MM.1S (cell line): ENCODE measurements around the gene KRT32.
A peak's percentile ranks its signal among the peaks of the same experiment; 100 is the strongest.

Source experiments
- DNase-seq: peaks from one replicate; pipeline ENCODE4 v3.0.0-alpha.2; 2015
- H2AFZ ChIP-seq: fragments of 300-600 bp; sonication (generic); 2 replicates; pipeline ENCODE4 v1.6.0; 2016; ENCODE audit warnings: antibody characterized with exemption, low read length
- H3F3A ChIP-seq: fragments of 300-600 bp; sonication (generic); 2 replicates; pipeline ENCODE4 v1.6.1; 2016; ENCODE audit warnings: mild to moderate bottlenecking, antibody characterized with exemption, low read length, moderate library complexity, mixed read lengths; ENCODE audit not compliant: insufficient read depth
- H3K27ac ChIP-seq: fragments of 300-600 bp; sonication (generic); 2 replicates; pipeline ENCODE4 v1.5.1; 2016; ENCODE audit warnings: mild to moderate bottlenecking, low read length
- H3K27me3 ChIP-seq: fragments of 300-600 bp; sonication (generic); replicated peaks from 2 replicates; pipeline ENCODE4 v1.6.0; 2016; ENCODE audit warnings: low read length; ENCODE audit not compliant: insufficient read depth
- H3K36me3 ChIP-seq: fragments of 300-600 bp; sonication (generic); replicated peaks from 2 replicates; pipeline ENCODE4 v1.6.1; 2016; ENCODE audit warnings: mild to moderate bottlenecking, low read length, mixed read lengths; ENCODE audit not compliant: insufficient read depth
- H3K4me1 ChIP-seq: fragments of 300-600 bp; sonication (generic); 2 replicates; pipeline ENCODE4 v1.6.1; 2016; ENCODE audit warnings: low read length, mixed read lengths
- H3K4me2 ChIP-seq: fragments of 300-600 bp; sonication (generic); 2 replicates; pipeline ENCODE4 v1.6.0; 2016; ENCODE audit warnings: low read depth, low read length
- H3K4me3 ChIP-seq: fragments of 300-600 bp; sonication (generic); 2 replicates; pipeline ENCODE4 v1.5.1; 2016; ENCODE audit warnings: low read length, mixed read lengths
- H3K79me2 ChIP-seq: fragments of 300-600 bp; sonication (generic); 2 replicates; pipeline ENCODE4 v1.6.1; 2016; ENCODE audit warnings: mixed run types, low read length, mixed read lengths
- H3K9ac ChIP-seq: fragments of 300-600 bp; sonication (generic); 2 replicates; pipeline ENCODE4 v1.6.1; 2016; ENCODE audit warnings: low read length, mixed read lengths
- H3K9me2 ChIP-seq: fragments of 300-600 bp; sonication (generic); replicated peaks from 2 replicates; pipeline ENCODE4 v1.6.1; 2016; ENCODE audit warnings: mild to moderate bottlenecking, low read length, mixed read lengths; ENCODE audit not compliant: insufficient read depth
- H3K9me3 ChIP-seq: fragments of 300-600 bp; sonication (generic); replicated peaks from 2 replicates; pipeline ENCODE4 v1.6.1; 2016; ENCODE audit warnings: mild to moderate bottlenecking, low read length, mixed read lengths; ENCODE audit not compliant: insufficient read depth
- H4K20me1 ChIP-seq: fragments of 300-600 bp; sonication (generic); 2 replicates; pipeline ENCODE4 v1.6.1; 2016; ENCODE audit warnings: mild to moderate bottlenecking, low read length, moderate library complexity, mixed read lengths; ENCODE audit not compliant: insufficient read depth
- EZH2 ChIP-seq: fragments of 300-600 bp; sonication (generic); optimal IDR thresholded peaks from 2 replicates; pipeline ENCODE3; 2017; ENCODE audit warnings: low read depth, mild to moderate bottlenecking, antibody characterized with exemption, low read length, mixed read lengths
- EZH2phosphoT487 ChIP-seq: fragments of 300-600 bp; sonication (generic); IDR thresholded peaks from 2 replicates; pipeline ENCODE4 v1.6.1; 2018; ENCODE audit warnings: antibody characterized with exemption, low read length
- TF ChIP-seq, protein P1 (sequence below): fragments of 300-600 bp; sonication (generic); IDR thresholded peaks from 2 replicates; pipeline ENCODE4 v1.5.1; 2016; ENCODE audit warnings: antibody characterized with exemption, low read length, mixed read lengths

Gene KRT32

DNA sequence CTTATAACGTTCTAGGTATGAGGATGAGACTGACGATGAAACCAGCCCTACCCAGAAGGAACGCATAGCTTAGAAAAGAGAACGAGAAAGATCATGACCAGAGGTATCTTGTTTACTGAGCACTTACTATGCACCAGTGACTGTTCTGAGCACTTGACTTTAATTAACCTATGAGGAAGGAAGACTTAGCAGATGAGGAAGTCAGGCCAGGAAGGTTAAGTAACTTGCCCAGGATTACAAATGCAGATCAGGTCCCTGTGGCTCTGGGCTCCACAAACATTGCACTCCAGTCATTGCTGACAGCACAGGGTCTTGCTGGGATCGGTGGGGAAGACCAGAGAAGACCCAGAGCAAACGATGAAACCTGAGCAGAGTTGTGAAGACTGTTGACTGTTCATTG lies 31.1 kb upstream of the KRT32 start:
- H3K4me1 ChIP-seq, result no peaks in the 10 kb centered on the region
- H3K36me3 ChIP-seq, result no peaks in the 10 kb centered on the region
- no peak overlapping the region for H3K27ac ChIP-seq
- no peaks in the 10 kb centered on the region for H4K20me1 ChIP-seq
- H3K9ac ChIP-seq, result no peak overlapping the region
- H3K9me3 ChIP-seq, result no peaks in the 10 kb centered on the region
- no peaks in the 10 kb centered on the region for H3K9me2 ChIP-seq
- no peaks in the 10 kb centered on the region; the same call in 1 of the 2 replicates for H3K27me3 ChIP-seq
- H3K4me3 ChIP-seq, result no peak overlapping the region
- H2AFZ ChIP-seq, result no peak overlapping the region
- TF ChIP-seq, protein P1, sequence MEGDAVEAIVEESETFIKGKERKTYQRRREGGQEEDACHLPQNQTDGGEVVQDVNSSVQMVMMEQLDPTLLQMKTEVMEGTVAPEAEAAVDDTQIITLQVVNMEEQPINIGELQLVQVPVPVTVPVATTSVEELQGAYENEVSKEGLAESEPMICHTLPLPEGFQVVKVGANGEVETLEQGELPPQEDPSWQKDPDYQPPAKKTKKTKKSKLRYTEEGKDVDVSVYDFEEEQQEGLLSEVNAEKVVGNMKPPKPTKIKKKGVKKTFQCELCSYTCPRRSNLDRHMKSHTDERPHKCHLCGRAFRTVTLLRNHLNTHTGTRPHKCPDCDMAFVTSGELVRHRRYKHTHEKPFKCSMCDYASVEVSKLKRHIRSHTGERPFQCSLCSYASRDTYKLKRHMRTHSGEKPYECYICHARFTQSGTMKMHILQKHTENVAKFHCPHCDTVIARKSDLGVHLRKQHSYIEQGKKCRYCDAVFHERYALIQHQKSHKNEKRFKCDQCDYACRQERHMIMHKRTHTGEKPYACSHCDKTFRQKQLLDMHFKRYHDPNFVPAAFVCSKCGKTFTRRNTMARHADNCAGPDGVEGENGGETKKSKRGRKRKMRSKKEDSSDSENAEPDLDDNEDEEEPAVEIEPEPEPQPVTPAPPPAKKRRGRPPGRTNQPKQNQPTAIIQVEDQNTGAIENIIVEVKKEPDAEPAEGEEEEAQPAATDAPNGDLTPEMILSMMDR, result no peak
- no peak for TF ChIP-seq EZH2phosphoT487
- TF ChIP-seq EZH2, result no peak
- no peak for DNase-seq
- H3K79me2 ChIP-seq, result no peaks in the 10 kb centered on the region
- H3K4me2 ChIP-seq, result no peak overlapping the region
- no peaks in the 10 kb centered on the region for H3F3A ChIP-seq

DNA sequence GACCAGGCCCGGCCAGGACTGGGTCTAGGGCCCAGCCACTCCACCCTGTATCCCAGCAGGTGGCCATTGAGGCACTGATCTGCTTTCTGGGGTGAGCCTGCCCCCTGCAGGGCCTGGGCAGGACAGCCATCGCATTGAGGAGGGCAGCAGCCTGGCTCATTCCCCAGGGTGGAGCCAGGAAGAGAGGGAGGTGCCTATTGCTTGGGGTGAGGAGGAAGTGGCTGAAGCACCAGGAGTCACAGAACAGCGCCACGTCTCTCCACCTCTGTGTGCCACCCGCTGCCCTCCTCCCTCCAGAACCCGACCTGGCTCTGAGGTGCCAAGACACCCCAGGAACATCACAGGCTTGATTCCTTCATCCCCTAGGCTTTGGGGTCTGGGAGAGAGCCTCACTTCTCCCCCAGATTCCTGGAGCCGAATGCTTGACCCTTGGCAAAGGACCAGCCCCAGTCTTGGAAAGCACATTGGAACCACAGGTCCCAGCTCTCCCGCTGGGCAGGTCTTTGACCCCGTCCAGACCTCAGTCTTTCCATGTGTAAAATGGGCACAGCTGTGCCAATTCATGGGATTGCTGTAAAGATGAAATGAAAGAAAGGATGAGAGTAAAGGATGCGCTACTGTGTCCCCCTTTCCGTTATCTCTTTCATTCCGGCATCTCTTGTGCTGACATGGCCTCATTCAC lies 29.8 kb upstream of the KRT32 start:
- no peak for TF ChIP-seq EZH2
- TF ChIP-seq, protein P1, result peak; percentile 78
- no peaks in the 10 kb centered on the region for H3K9me3 ChIP-seq
- H3K4me2 ChIP-seq, result peak overlapping the region; percentile 46; the same call in 1 of the 2 replicates
- no peak overlapping the region for H3K9ac ChIP-seq
- H3K27me3 ChIP-seq, result no peaks in the 10 kb centered on the region; the same call in 1 of the 2 replicates
- no peaks in the 10 kb centered on the region for H3K79me2 ChIP-seq
- no peaks in the 10 kb centered on the region for H3K36me3 ChIP-seq
- peak overlapping the region; percentile 82 for H2AFZ ChIP-seq
- DNase-seq, result peak; percentile 61
- H3F3A ChIP-seq, result no peaks in the 10 kb centered on the region
- H3K27ac ChIP-seq, result no peak overlapping the region
- H3K4me1 ChIP-seq, result no peaks in the 10 kb centered on the region
- no peaks in the 10 kb centered on the region for H4K20me1 ChIP-seq
- H3K9me2 ChIP-seq, result no peaks in the 10 kb centered on the region
- H3K4me3 ChIP-seq, result no peak overlapping the region

DNA sequence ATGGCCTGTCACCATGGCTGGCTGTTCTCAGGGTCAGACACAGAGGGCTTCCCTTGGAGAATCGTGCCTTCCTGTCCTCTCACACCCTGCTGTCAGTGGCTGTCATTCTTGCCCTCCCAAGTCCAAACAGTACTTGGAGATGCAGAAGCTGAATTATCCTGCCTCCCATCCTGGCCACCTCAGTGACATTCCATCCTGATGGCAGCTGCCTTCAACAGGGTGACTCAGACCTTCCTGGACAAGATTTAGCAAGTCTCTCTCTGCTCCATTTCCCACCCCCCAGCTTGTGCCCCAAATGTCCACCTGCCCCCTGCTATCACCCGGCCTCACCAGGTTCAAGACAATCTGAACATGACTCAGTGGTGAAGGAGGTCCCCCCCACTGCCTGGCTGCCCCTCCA lies 27.3 kb upstream of the KRT32 start:
- Histone ChIP-seq H3K9me2 (no peaks in the 10 kb centered on the region), H3K4me2 (no peak overlapping the region), H3K9ac (no peak overlapping the region)

More for the DNA sequence above, 27.3 kb upstream of the KRT32 start:
- DNase-seq, result no peak
- H3K79me2 ChIP-seq, result no peaks in the 10 kb centered on the region
- H3K27me3 ChIP-seq, result no peaks in the 10 kb centered on the region
- H3K4me1 ChIP-seq, result no peaks in the 10 kb centered on the region
- no peak for TF ChIP-seq EZH2
- TF ChIP-seq, protein P1, result no peak
- TF ChIP-seq EZH2phosphoT487, result no peak
- H4K20me1 ChIP-seq, result no peaks in the 10 kb centered on the region
- H3F3A ChIP-seq, result no peaks in the 10 kb centered on the region
- H3K36me3 ChIP-seq, result no peaks in the 10 kb centered on the region
- H2AFZ ChIP-seq, result no peak overlapping the region
- H3K4me3 ChIP-seq, result no peak overlapping the region
- H3K27ac ChIP-seq, result no peak overlapping the region
- no peaks in the 10 kb centered on the region for H3K9me3 ChIP-seq
